ENCODE data around the gene ACTL7A. TPM values are rescaled to one million over a fixed set of nuclear protein-coding genes. Genes with fewer than 3 reads are reported as not detected.

Gene ACTL7A
- polyA plus RNA-seq, 2 of the 4 experiments (the other 2 are of a cell fraction), result not detected

DNA sequence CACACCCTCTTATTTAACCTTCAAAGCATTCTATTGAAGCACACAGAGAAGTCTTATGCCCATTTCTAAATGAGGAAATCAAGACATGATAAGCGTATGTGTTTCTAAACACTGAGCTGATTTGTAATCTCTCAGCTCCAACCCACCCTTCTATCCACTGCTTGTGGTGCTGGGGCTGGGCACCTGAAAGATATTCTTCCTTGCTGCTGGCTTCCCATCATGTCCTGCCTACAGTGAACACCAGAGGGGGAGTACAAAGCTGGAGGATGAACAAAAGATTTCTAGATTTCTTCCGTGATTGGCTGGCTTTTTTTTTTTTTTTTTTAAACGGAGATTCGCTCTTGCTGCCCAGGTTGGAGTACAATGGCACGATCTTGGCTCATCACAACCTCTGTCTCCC lies 14.4 kb downstream of the ACTL7A start:
- TF ChIP-seq HOXB5 (CRISPR knock-in tag; IDR thresholded peaks at IDR 0.05), result no peak
- no peak for TF ChIP-seq HOXA7 (CRISPR knock-in tag; IDR thresholded peaks at IDR 0.05)
- TF ChIP-seq ATOH8 (CRISPR knock-in tag; IDR thresholded peaks at IDR 0.05; ENCODE audit: low read depth), result no peak
- TF ChIP-seq PHF8 (IDR thresholded peaks at IDR 0.05; ENCODE audit: borderline replicate concordance, low read depth), result no peak
- no peak for TF ChIP-seq RARB (CRISPR knock-in tag; IDR thresholded peaks at IDR 0.05)
- no peak for TF ChIP-seq CHD2 (IDR thresholded peaks at IDR 0.05; ENCODE audit: low read length, partially characterized antibody)
- TF ChIP-seq ZNF302 (CRISPR knock-in tag; IDR thresholded peaks at IDR 0.05), result no peak
- no peak for TF ChIP-seq EHMT2 (IDR thresholded peaks at IDR 0.05; ENCODE audit: low read depth)
- no peaks in the 10 kb centered on the region for H3K4me1 ChIP-seq
- ChIA-PET POLR2A (no interaction called here), CTCF (interaction anchor here (0.7 to 1.7 kb wide), 5 partner anchors 8 to 22 kb away, joined by 3 to 6 read pairs (median 3); no protein-coding TSS in a partner anchor)
- DNase-seq (ENCODE audit: low read depth in 1 of 2, low spot score in 1 of 2), result no peak
- FAIRE-seq, result no peak
- H3K27ac ChIP-seq, result no peak overlapping the region
- WGBS (ENCODE audit: missing lambda C conversion rate), result 95% methylated on average over 5 of the region's 5 CpGs
- 0 out of 6 replicates have a peak, but pooled peaks of 1 of the 2 experiments have one; percentile 23 for ATAC-seq
- peaks cover 8% of the 10 kb centered on the region for H3K9me3 ChIP-seq
- H3K4me2 ChIP-seq, result no peak overlapping the region
- H3K4me3 ChIP-seq, result no peak overlapping the region

GRCh38 chr9:108877524-108877923 lies 15.5 kb downstream of the ACTL7A start:
- FAIRE-seq, result no peak
- DNase-seq (ENCODE audit: low read depth in 1 of 2, low spot score in 1 of 2), result no peak
- 86% methylated on average over 2 of the region's 2 CpGs for WGBS (ENCODE audit: missing lambda C conversion rate)
- no peaks in the 10 kb centered on the region for H3K9me3 ChIP-seq
- ATAC-seq, result no peak
- TF ChIP-seq HEYL (CRISPR knock-in tag; IDR thresholded peaks at IDR 0.05) (no peak), KDM5A (IDR thresholded peaks at IDR 0.05) (no peak), ELK1 (IDR thresholded peaks at IDR 0.05; ENCODE audit: low read depth, low read length) (no peak), TP53 (CRISPR knock-in tag; IDR thresholded peaks at IDR 0.05) (no peak), NFE2L2 (conservative IDR thresholded peaks at IDR 0.05; ENCODE audit: low read length) (no peak), KDM1A (IDR thresholded peaks at IDR 0.05; ENCODE audit: low read depth) (no peak), SREBF2 (IDR thresholded peaks at IDR 0.05) (no peak), EHMT2 (IDR thresholded peaks at IDR 0.05; ENCODE audit: low read depth) (no peak), ESRRA (IDR thresholded peaks at IDR 0.05; ENCODE audit: borderline replicate concordance, low read length) (no peak)
- TF ChIP-seq, protein P1, sequence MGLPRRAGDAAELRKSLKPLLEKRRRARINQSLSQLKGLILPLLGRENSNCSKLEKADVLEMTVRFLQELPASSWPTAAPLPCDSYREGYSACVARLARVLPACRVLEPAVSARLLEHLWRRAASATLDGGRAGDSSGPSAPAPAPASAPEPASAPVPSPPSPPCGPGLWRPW (IDR thresholded peaks at IDR 0.05), result no peak
- TF ChIP-seq, protein P2, sequence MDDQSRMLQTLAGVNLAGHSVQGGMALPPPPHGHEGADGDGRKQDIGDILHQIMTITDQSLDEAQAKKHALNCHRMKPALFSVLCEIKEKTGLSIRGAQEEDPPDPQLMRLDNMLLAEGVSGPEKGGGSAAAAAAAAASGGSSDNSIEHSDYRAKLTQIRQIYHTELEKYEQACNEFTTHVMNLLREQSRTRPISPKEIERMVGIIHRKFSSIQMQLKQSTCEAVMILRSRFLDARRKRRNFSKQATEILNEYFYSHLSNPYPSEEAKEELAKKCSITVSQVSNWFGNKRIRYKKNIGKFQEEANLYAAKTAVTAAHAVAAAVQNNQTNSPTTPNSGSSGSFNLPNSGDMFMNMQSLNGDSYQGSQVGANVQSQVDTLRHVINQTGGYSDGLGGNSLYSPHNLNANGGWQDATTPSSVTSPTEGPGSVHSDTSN (IDR thresholded peaks at IDR 0.05), result no peak
- CTCF ChIA-PET, result interaction anchor here (0.8 to 1.7 kb wide), 6 partner anchors 9 to 524 kb away, joined by 3 to 6 read pairs (median 4); no protein-coding TSS in a partner anchor
- H3K4me3 ChIP-seq, result no peak overlapping the region
- POLR2A ChIA-PET, result interaction anchor here (0.5 kb wide), 1 partner anchor 31 kb away, joined by 3 read pairs; no protein-coding TSS in a partner anchor
- H3K4me2 ChIP-seq, result no peak overlapping the region
- no peaks in the 10 kb centered on the region for H3K4me1 ChIP-seq
- H3K27ac ChIP-seq, result no peak overlapping the region

GRCh38 chr9:108880738-108881316 lies 18.8 kb downstream of the ACTL7A start:
- no peak for ATAC-seq
- CTCF ChIA-PET, result no interaction called here
- Histone ChIP-seq H3K4me1 (peaks cover 9% of the 10 kb centered on the region), H3K27ac (no peak overlapping the region), H3K4me3 (no peak overlapping the region), H3K9me3 (no peaks in the 10 kb centered on the region), H3K4me2 (no peak overlapping the region)
- 51% methylated on average over 3 of the region's 3 CpGs for WGBS (ENCODE audit: missing lambda C conversion rate)
- POLR2A ChIA-PET, result no interaction called here
- no peak for DNase-seq (ENCODE audit: low read depth in 1 of 2, low spot score in 1 of 2)
- FAIRE-seq, result no peak
- TF ChIP-seq JUNB (IDR thresholded peaks at IDR 0.05) (no peak), RARB (CRISPR knock-in tag; IDR thresholded peaks at IDR 0.05) (no peak), SREBF2 (IDR thresholded peaks at IDR 0.05) (no peak), NFE2L2 (conservative IDR thresholded peaks at IDR 0.05; ENCODE audit: low read length) (no peak), FOSL2 (IDR thresholded peaks at IDR 0.05) (no peak), FOSL2 (CRISPR knock-in tag; IDR thresholded peaks at IDR 0.05) (no peak), E2F6 (IDR thresholded peaks at IDR 0.05; ENCODE audit: borderline replicate concordance, low read depth) (no peak), HOXB13 (CRISPR knock-in tag; IDR thresholded peaks at IDR 0.05; ENCODE audit: low read depth) (no peak), HEYL (CRISPR knock-in tag; IDR thresholded peaks at IDR 0.05) (no peak), MAZ (IDR thresholded peaks at IDR 0.05; ENCODE audit: borderline replicate concordance, low read depth, low read length) (no peak), HMGXB4 (CRISPR knock-in tag; IDR thresholded peaks at IDR 0.05; ENCODE audit: borderline replicate concordance) (no peak), KDM5A (IDR thresholded peaks at IDR 0.05) (no peak), POLR2A (IDR thresholded peaks at IDR 0.05; ENCODE audit: low read length) (no peak)
- TF ChIP-seq, protein P3, sequence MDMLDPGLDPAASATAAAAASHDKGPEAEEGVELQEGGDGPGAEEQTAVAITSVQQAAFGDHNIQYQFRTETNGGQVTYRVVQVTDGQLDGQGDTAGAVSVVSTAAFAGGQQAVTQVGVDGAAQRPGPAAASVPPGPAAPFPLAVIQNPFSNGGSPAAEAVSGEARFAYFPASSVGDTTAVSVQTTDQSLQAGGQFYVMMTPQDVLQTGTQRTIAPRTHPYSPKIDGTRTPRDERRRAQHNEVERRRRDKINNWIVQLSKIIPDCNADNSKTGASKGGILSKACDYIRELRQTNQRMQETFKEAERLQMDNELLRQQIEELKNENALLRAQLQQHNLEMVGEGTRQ (IDR thresholded peaks at IDR 0.05), result no peak

All from A549 (cell line).